CD4-positive, alpha-beta T cell treated with Interleukin-4 for 1 hour (primary cell): ENCODE measurements around the gene SRRD.
A peak's percentile ranks its signal among the peaks of the same experiment; 100 is the strongest.

ENCODE experiments used
- DNase-seq, 2 donors: peaks; one replicate each; pipeline ENCODE4 v3.0.0-alpha.2; 2020 to 2022

Gene SRRD

DNA sequence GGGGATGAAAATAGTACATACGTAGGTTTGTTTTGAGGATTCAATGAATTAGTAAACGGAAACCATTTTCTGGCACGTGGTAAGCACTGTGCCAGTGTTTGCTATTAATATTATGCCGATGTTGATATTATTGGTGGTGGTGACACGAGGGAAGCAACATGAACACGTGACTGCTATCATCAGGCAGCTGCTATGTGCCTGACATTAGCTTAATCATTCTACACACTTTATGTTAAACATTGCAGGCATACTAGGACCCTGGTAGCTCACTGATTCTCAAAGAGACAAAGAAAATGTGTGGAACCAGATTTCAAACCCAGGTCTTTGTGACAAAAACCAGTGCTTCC lies 656 bp downstream of the SRRD start:
- DNase-seq: peak in 1 of 2 donors; percentile 58

GRCh38 chr22:26485013-26485412 lies 1.3 kb downstream of the SRRD start:
- no peak for DNase-seq

GRCh38 chr22:26485806-26486390 lies 2.2 kb downstream of the SRRD start:
- no peak for DNase-seq

GRCh38 chr22:26486394-26486793 lies 2.7 kb downstream of the SRRD start:
- DNase-seq: no peak

DNA sequence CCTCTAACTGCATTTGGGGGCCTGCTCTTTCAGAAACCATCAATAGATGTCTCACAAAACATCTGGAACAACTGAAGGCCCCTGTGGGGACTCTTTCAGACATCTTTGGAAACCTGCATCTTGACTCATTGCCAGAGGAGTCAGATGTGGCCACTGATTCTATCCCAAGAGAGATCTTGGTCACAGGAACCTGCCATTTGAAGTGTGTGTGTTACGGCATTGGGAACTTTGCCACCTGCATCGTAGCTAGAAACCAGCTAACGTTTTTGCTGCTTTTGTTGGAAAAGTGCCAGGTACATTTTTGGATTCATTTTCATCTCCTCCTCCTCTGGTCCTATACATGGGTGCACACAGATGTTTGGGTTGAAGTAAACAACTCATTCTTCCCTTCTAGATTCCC lies 4.3 kb downstream of the SRRD start:
- DNase-seq: no peak

DNA sequence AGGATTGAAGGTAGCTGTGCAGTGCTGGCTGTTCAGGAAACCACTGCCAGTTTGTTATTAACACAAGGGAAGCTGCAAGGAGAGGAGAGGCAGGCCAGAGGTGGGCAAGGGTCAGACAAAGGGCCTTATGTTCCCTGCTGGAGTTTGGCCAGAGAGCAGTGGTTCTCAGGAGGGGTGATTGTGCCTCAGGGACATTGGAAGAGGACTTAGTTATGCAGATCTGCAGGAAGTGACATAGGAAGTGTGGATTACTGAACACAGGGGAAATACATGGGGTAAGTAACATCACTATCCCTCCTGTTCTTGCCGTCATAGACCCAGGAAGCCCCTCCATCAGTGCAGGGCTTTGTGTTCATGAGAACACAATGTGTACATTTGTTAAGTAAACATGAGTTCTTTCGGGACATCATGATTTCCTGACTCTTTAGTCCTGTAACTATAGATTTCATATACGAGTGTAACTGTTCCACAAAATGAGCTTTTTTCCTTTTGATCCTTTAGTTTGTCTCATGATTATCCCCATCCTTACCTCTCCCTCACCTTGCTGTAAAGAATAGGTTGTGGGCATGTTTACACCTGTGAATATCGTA lies 5.9 kb downstream of the SRRD start:
- DNase-seq: no peak

GRCh38 chr22:26492220-26492619 lies 8.5 kb downstream of the SRRD start:
- DNase-seq: no peak

DNA sequence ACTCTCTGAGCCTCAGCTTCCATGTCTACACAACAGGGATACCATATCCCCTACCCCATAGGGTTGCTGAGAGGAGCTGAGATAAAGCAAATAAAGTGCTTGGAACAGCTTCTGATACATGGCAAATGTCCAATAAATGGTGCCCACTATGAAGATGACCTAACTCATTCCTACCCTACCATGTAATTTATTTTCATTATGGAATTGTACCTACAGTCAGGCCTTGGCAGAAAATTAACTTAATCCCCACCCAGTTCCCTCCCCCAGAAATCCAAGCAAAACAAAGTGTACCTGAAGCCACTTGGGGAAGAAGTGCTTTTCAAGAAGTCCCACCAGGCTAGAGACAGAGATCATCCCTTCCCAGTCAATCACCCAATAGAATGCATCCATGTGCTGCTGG lies 10.8 kb downstream of the SRRD start:
- no peak for DNase-seq

- DNase-seq: no peak
Observed at GRCh38 chr22:26496456-26496855, 12.8 kb downstream of the SRRD start.

DNA sequence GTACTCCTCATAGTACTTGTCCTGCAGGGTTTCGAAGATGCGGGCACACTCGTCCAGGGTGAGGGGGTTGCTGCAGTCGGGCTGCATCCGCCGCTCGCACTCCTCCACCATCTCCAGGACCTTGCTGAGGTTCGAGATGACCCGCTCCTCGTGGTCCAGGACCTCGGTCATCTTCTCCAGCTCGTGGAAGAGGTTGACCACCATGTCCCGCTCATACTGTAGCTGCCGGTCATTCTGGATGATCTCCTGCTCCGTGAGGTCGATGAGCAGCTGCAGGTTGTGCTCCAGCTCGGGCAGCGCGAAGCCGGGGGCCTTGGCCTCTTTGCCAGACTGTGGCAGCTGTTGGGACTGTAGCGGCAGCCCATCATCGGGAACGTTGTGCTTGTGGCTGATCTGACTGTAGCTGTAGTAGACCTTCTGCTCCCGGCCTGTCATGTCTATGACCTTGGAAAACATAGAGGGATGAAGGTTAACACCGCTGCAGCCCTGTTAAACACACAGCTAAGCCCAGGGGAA lies 15.6 kb downstream of the SRRD start:
- no peak for DNase-seq

DNA sequence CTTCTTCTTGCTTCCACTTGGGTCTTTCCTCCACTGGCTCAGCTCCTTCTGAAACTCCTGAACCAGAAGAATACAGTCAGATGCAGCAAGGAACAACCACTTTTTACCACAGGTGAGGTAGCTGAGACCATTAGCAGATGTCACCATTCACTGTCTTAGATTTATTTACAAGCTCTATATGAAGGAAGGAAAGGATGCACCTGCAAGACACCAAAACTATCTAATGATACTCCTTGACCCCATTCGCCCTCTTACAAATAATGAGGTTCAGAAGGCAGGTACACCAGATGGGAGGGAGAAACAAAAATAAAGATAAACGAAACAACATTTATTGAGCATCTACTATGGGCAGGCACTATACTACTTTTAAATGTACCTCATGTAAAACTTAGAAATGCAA lies 18.3 kb downstream of the SRRD start:
- no peak for DNase-seq

DNA sequence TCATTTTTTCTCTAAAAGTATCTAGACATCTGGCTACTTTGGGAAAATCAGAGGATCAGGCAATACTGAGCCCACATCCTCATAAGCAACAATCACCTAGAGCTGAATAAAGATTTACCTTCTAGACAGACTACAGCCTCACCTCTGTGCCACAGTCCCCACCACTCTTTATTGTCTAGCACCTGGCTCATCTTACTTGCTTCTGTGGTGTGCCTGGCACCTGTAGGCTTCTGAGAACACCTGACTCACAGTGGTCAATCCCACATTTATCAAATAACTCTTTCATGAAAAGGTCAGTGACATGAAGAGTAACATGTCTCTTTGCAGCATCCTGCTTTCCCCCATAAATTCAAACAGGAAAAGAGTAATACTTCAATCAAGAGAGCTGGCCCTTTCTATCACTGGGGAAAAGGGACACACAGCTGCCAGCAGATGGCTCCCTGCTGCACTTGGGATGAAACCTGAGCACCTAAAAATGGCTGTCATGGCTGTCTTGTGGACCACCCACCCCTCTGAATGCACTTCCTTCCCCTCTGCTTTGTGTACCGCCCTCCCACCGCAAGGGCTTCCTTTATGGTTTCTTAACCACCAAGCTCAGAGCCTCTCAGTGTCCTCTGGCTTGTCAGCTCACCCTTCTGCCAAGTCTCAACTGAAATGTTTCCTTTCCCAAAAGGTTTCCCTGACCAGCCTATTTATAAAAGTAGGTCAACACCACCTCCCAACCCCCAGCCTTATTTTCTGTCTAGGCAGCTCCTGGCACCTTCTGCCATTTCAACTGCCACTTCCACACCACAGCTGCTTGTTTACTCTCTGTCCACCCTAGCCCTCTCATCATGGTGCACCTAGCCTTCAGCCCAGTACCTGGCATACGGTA lies 19.2 kb downstream of the SRRD start:
- peak; percentile 78 to 80 for DNase-seq

- no peak for DNase-seq
Observed at GRCh38 chr22:26503758-26504157, 20.1 kb downstream of the SRRD start.

- DNase-seq: no peak
Observed at GRCh38 chr22:26508148-26508547, 24.5 kb downstream of the SRRD start.

DNA sequence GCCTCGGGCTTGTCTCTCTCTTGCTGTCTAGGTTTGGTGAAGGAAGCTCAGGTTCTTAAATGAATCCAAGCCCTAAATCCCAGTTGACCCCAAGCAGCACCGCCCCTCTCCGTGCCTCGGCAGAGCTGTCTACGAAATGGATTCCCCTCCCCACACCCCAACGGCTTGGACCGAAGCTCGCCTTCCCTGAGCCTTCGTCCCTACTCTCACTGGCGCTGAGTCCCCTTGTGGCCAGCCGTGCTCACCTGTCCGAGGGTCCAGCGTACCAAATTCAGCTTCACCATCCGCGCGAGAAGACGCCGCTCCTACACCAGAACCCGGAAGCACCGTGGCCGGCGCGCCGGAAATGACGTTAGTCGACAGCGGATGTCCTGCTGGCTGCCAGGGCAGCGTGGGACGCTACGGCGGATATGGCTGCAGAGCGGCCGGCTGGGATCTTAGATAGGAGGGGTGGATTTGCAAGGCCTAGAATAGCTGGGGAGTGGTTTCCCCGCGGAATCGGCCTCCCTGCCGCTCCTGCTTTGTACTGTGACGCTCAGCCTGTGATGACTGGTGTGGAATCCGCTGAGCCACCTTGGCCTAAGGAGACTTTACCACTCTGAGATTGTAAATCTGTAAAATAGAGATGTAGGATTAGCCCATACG lies 28.6 kb downstream of the SRRD start, which contains the start of gene TFIP11:
TFIP11 (minus strand) TSS at position 325 of the 645 bp plus-strand sequence. CDS start 2,201 bp downstream, outside the sequence.
- DNase-seq: peak; percentile 87 to 88

- no peak for DNase-seq
Observed at GRCh38 chr22:26513838-26514237, 30.2 kb downstream of the SRRD start.

DNA sequence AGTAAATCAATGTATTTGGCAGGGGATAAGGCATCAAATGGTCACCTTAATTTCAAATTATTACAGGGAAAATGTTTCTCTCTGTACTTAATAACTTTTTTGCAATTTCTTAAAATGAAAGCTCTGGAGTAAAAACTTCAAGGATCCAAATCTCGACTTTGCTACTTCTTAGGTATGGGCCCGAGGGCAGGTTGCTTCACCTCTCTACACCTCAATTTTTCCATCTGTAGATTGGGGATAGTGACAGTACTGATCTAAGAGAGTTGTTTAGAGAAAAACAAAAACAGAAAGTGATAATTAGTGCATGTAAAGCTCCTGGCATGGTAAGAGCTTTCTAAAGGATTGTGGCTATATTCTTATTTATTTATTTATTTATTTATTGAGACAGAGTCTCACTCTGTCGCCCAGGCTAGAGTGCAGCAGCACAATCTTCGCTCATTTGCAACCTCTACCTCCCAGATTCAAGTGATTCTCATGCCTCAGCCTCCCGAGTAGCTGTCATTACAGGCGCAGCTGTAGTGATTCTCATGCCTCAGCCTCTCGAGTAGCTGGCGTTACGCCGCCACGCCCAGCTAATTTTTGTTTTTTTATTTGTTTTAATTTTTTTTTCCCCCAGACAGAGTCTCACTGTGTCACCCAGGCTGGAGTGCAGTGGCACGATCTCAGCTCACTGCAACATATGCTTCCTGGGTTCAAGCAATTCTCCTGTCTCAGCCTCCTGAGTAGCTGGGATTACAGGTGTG lies 30.9 kb downstream of the SRRD start:
- DNase-seq: no peak

DNA sequence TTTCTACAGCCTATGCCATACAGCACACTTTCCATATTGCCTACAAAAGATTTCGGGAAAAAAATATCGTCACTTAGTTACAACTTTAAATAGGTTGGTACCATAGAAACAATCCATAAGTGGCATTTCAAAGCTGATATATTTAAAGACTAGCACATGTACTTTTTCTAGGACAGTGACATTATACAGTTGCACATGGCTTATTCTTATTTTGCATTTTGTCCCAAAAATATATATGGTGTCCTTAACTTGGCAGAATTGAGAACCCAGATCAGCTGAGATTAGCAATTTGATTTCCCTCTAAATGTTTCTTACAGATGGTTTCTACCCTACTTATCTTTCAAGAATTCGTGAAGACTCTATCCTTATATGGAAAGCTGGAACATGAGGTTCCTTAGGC lies 32.3 kb downstream of the SRRD start:
- no peak for DNase-seq

DNA sequence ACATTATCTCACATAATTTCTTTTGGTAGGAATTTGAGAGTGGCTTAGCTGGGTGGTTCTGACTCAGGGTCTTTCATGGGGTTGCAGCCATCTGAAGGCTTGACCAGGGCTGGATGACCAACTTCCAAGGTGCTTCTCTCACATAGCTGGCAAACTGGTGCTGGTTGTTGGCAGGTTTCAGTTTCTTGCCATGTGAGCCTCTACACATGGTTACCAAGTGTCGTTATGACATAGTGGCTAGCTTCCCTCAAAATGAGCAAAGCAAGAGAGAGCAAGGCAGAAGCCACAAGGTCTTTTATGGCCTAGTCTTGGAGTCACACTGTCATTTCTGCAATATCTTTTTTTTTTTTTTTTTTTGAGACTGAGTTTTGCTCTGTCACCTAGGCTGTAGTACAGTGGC lies 32.8 kb downstream of the SRRD start:
- DNase-seq: no peak

- no peak for DNase-seq
Observed at GRCh38 chr22:26517429-26517828, 33.8 kb downstream of the SRRD start.

- DNase-seq: no peak
Observed at GRCh38 chr22:26522012-26522411, 38.3 kb downstream of the SRRD start.

- no peak for DNase-seq
Observed at GRCh38 chr22:26522592-26522991, 38.9 kb downstream of the SRRD start.

DNA sequence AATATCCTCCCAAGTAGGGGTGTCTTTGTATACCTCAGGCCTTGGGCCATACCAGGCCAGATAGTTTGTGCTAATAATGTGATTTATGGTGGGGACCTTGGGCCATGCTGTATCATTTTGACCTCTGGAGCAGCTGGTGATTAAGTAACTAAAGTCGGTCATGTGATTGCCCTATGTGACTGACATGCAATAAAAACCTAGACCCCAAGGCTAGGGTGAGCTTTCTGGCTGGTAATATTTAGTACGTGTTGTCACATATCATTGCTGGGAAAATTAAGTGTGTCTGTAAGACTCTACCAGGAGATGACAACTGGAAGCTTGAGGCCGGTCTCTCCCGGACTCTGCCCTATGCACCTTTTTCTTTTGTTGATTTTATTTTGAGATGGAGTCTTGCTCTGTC lies 41.2 kb downstream of the SRRD start:
- DNase-seq: no peak
